Endothelial cell of umbilical vein (primary cell): ENCODE data around the gene C1orf174. TPM values are rescaled to one million over a fixed set of nuclear protein-coding genes. Genes with fewer than 3 reads are reported as not detected.

ENCODE experiments used
- polyA plus RNA-seq, 4 experiments: library from polyadenylated mRNA; depleted of rRNA in 3 of 4; stranded (reverse) in 3 of 4; unstranded in 1 of 4; fragments of >200 nt; gene quantifications; 2 replicates each; pipeline versions ENCODE4 v1.2.1 to v1.2.3, GENCODE V29; 2011 to 2012; ENCODE audit warnings: missing spikeins in 1 of 4
- total RNA-seq: library from RNA; stranded (reverse); gene quantifications from 2 replicates; pipeline ENCODE4 v1.2.3, GENCODE V29; 2021

The C1orf174 gene
- total and polyA plus RNA-seq, 2 donors (not counting 3 experiments of a cell fraction or from before 2014, with no cell fraction given) = 28.0 to 31.7 TPM

Other genes with a start within 250 kb of the C1orf174 start
- gene TP73, start 247.8 kb downstream of the C1orf174 start, total RNA-seq = 0.15 TPM in 1 of 2 replicates, not detected in the other
- gene TP73, start 247.8 kb downstream of the C1orf174 start, polyA plus RNA-seq = 0.03 and 0.10 TPM in 2 replicates
- gene CCDC27, start 147.8 kb downstream of the C1orf174 start, total RNA-seq = not detected in 2 replicates
- gene CCDC27, start 147.8 kb downstream of the C1orf174 start, polyA plus RNA-seq = not detected in 2 replicates
- gene SMIM1, start 127.5 kb downstream of the C1orf174 start, total RNA-seq = 1.2 and 2.9 TPM in 2 replicates
- gene SMIM1, start 127.5 kb downstream of the C1orf174 start, polyA plus RNA-seq = 1.4 and 5.1 TPM in 2 replicates
- gene LRRC47, start 103.8 kb downstream of the C1orf174 start, total RNA-seq = 41.2 and 42.5 TPM in 2 replicates
- 22.1 and 23.7 TPM in 2 replicates for gene LRRC47, start 103.8 kb downstream of the C1orf174 start, polyA plus RNA-seq
- 41.8 and 43.0 TPM in 2 replicates for gene CEP104, start 43.1 kb downstream of the C1orf174 start, total RNA-seq
- gene CEP104, start 43.1 kb downstream of the C1orf174 start, polyA plus RNA-seq = 12.4 and 16.3 TPM in 2 replicates
- 10.6 and 11.7 TPM in 2 replicates for gene DFFB, start 42.8 kb downstream of the C1orf174 start, total RNA-seq
- gene DFFB, start 42.8 kb downstream of the C1orf174 start, polyA plus RNA-seq = 9.4 and 11.8 TPM in 2 replicates